Glutamatergic neuron (in vitro differentiated cells): ENCODE results near the gene CEP112. TPM values are rescaled to one million over a fixed set of nuclear protein-coding genes. Genes with fewer than 3 reads are reported as not detected.

Experiments used
- DNase-seq: peaks from one replicate; pipeline ENCODE4 v3.0.0; 2022
- H3K27ac Mint-ChIP-seq: one replicate; pipeline ENCODE4 v1.8.0; 2020; ENCODE audit warnings: mild to moderate bottlenecking, mixed read lengths, inconsistent platforms; ENCODE audit not compliant: unreplicated experiment
- H3K27me3 Mint-ChIP-seq: one replicate; pipeline ENCODE4 v1.8.0; 2020; ENCODE audit warnings: mild to moderate bottlenecking, moderate library complexity, mixed read lengths, inconsistent platforms; ENCODE audit not compliant: unreplicated experiment
- H3K36me3 Mint-ChIP-seq: one replicate; pipeline ENCODE4 v1.8.0; 2020; ENCODE audit warnings: mild to moderate bottlenecking, mixed read lengths, inconsistent platforms; ENCODE audit not compliant: unreplicated experiment
- H3K4me1 Mint-ChIP-seq: one replicate; pipeline ENCODE4 v1.8.0; 2020; ENCODE audit warnings: mild to moderate bottlenecking, low read depth, mixed read lengths, inconsistent platforms; ENCODE audit not compliant: unreplicated experiment
- H3K4me3 Mint-ChIP-seq: one replicate; pipeline ENCODE4 v1.8.0; 2020; ENCODE audit warnings: mild to moderate bottlenecking, mixed read lengths, inconsistent platforms; ENCODE audit not compliant: unreplicated experiment
- H3K9me3 Mint-ChIP-seq: one replicate; pipeline ENCODE4 v1.8.0; 2020; ENCODE audit warnings: mild to moderate bottlenecking, moderate library complexity, mixed read lengths, inconsistent platforms; ENCODE audit not compliant: unreplicated experiment
- total RNA-seq: library from RNA; stranded (reverse); fragmentation: NEBNext Ultra II Directional; extraction: Animal tissue kit (Norgen Biotek cat#: 25700); gene quantifications from one replicate; pipeline ENCODE4 v1.2.1, GENCODE V29; 2021; ENCODE audit not compliant: unreplicated experiment
- TF ChIP-seq, protein P1 (sequence below): fragments of 200-600 bp; sonication (generic); IDR thresholded peaks from one replicate; pipeline ENCODE4 v1.5.0; 2021; ENCODE audit not compliant: partially characterized antibody, unreplicated experiment

Gene CEP112
- total RNA-seq, 1 donor from 2014 or later, result 8.5 TPM

DNA sequence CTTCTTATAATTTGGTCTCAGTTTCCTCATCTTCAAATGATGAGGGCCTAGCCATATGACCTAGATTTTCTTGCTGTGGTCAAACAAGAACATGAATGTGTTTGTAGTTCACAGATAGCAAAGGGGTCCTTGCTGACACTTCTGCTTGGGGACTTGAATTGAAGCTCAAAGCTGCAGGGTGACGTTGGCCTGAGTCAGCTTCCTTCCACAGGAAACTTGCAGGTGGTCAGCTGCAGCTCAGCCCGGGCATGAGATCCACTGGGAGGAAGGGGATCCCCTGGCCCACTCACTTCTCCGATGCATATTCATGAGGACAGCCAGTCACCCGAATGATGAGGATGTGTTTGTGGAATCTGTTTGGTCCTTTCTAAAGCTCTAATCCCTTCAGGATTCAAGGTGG, 587.9 kb downstream of the CEP112 start:
- H3K4me1 Mint-ChIP-seq, result no peaks in the 10 kb centered on the region
- TF ChIP-seq, protein P1, sequence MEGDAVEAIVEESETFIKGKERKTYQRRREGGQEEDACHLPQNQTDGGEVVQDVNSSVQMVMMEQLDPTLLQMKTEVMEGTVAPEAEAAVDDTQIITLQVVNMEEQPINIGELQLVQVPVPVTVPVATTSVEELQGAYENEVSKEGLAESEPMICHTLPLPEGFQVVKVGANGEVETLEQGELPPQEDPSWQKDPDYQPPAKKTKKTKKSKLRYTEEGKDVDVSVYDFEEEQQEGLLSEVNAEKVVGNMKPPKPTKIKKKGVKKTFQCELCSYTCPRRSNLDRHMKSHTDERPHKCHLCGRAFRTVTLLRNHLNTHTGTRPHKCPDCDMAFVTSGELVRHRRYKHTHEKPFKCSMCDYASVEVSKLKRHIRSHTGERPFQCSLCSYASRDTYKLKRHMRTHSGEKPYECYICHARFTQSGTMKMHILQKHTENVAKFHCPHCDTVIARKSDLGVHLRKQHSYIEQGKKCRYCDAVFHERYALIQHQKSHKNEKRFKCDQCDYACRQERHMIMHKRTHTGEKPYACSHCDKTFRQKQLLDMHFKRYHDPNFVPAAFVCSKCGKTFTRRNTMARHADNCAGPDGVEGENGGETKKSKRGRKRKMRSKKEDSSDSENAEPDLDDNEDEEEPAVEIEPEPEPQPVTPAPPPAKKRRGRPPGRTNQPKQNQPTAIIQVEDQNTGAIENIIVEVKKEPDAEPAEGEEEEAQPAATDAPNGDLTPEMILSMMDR, result no peak
- no peak for DNase-seq
- no peak overlapping the region for H3K4me3 Mint-ChIP-seq
- H3K9me3 Mint-ChIP-seq, result peaks cover 1% of the 10 kb centered on the region
- no peak overlapping the region for H3K27ac Mint-ChIP-seq
- no peaks in the 10 kb centered on the region for H3K36me3 Mint-ChIP-seq
- peaks cover 2% of the 10 kb centered on the region for H3K27me3 Mint-ChIP-seq

DNA sequence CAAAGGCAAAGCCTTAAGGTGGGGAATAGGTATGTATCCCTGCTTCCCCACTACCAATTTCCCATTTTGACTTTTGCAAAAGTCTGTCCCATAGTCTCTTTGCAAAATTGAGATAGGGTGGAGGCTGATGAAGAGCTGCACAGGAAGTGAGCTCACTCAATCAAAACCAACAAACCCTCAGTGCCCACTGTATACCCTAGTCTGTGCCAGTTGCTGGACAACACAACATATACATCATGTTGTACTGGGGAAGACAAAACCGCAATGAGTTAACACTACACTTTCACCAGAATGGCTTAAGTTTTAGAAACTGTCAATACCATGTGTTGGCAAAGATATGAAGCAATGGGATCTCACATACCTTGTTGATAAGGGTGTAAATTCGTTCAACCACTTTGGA, 590.1 kb downstream of the CEP112 start:
- peaks cover 2% of the 10 kb centered on the region for H3K27me3 Mint-ChIP-seq
- H3K4me1 Mint-ChIP-seq, result no peaks in the 10 kb centered on the region
- no peak for DNase-seq
- no peaks in the 10 kb centered on the region for H3K36me3 Mint-ChIP-seq
- no peaks in the 10 kb centered on the region for H3K9me3 Mint-ChIP-seq
- TF ChIP-seq, protein P1, result no peak
- H3K4me3 Mint-ChIP-seq, result no peak overlapping the region
- no peak overlapping the region for H3K27ac Mint-ChIP-seq

DNA sequence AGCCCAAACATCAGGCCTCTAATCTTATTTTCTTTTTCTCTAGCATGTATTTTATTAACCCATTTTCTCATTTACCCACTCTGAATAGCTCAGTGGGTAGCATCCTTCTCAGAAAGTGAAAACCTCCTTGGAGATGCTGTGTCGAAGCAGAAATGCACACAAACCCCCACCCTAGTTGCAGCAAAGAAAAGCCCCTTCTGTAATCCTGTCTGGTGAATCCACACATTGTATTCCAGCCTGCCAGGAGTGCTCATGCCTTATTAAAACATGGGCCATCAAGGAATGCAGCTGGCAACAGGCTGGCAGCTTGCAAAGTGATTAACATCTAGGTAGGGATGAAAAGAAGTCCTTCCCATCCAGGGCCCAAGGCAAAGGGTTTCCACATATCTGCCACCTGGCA, 590.8 kb downstream of the CEP112 start:
- TF ChIP-seq, protein P1, result no peak
- no peaks in the 10 kb centered on the region for H3K4me1 Mint-ChIP-seq
- H3K27me3 Mint-ChIP-seq, result peaks cover 2% of the 10 kb centered on the region
- no peak overlapping the region for H3K4me3 Mint-ChIP-seq
- H3K27ac Mint-ChIP-seq, result no peak overlapping the region
- H3K9me3 Mint-ChIP-seq, result no peaks in the 10 kb centered on the region
- DNase-seq, result no peak
- no peaks in the 10 kb centered on the region for H3K36me3 Mint-ChIP-seq

DNA sequence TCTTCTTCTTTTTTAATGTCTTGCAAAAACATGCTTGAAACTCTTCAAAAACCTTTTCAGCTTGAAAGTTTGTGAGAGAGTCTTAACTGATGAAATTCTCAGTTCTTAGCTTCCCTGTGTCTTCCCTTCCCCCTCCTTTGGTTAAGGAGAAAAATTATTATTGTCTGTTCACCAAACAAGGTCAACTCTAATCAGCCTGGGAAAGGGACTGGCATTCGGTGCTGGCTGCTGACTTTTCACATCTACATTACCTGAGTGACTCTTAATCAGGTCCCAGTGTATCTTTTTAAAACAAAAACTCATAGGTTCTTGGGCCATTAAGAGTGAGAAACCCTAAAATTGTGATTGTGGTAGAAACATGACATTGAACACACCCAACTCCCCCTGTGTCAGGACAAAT, 591.4 kb downstream of the CEP112 start:
- Mint-ChIP-seq H3K27me3 (peaks cover 2% of the 10 kb centered on the region), H3K36me3 (no peaks in the 10 kb centered on the region), H3K4me3 (no peak overlapping the region), H3K9me3 (no peaks in the 10 kb centered on the region), H3K27ac (no peak overlapping the region), H3K4me1 (no peaks in the 10 kb centered on the region)
- TF ChIP-seq, protein P1, result no peak
- no peak for DNase-seq

DNA sequence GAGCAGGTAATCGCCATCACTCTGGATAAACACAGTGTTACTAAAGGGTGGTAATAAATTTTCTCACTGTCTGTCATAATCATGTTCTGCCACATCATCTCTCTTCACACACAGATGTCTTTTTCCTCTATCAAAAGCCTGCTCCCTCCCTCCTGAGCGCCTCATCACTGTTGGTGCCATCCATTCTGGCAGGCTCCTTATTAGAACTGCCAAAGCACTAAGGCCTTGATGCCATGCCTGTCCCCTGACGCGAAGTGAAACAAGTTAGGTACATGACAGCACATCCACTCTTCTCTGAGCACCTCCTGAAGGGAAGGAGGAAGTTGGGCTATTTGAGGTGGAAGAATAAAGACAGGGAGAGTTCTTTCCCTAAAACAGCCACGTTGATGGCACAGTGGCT, 592.3 kb downstream of the CEP112 start:
- no peak for DNase-seq
- H3K4me3 Mint-ChIP-seq, result no peak overlapping the region
- no peaks in the 10 kb centered on the region for H3K36me3 Mint-ChIP-seq
- no peaks in the 10 kb centered on the region for H3K4me1 Mint-ChIP-seq
- no peak overlapping the region for H3K27ac Mint-ChIP-seq
- peaks cover 4% of the 10 kb centered on the region for H3K27me3 Mint-ChIP-seq
- TF ChIP-seq, protein P1, result no peak
- H3K9me3 Mint-ChIP-seq, result no peaks in the 10 kb centered on the region
